SK-N-SH (cell line): ENCODE results near the gene ADPRS.

Source experiments
- CTCF ChIP-seq: fragments of 200-600 bp; sonication (generic); IDR thresholded peaks from 2 replicates; pipeline ENCODE4 v1.6.1; 2017; ENCODE audit warnings: antibody characterized with exemption, mild to moderate bottlenecking, moderate library complexity
- ELF1 ChIP-seq: IDR thresholded peaks from 2 replicates; pipeline ENCODE4 v1.4.0; 2012
- EP300 ChIP-seq, 2 experiments: IDR thresholded peaks; 2 replicates each; pipeline versions ENCODE4 v1.4.0 to v1.6.1; 2012; ENCODE audit warnings: borderline replicate concordance in 1 of 2, low read depth in 1 of 2, low read length in 1 of 2
- FOXJ3 ChIP-seq: sonication (generic); formaldehyde crosslinking; IDR thresholded peaks from 2 replicates; pipeline ENCODE4 v1.5.1; 2020; ENCODE audit warnings: mild to moderate bottlenecking, missing genetic modification reagents
- JUND ChIP-seq: IDR thresholded peaks from 2 replicates; pipeline ENCODE4 v1.4.0; 2012
- MXI1 ChIP-seq: IDR thresholded peaks from 2 replicates; pipeline ENCODE4 v1.6.1; 2012; ENCODE audit warnings: mild to moderate bottlenecking, low read depth, low read length, improper control_type of control experiment
- POLR2AphosphoS5 ChIP-seq: IDR thresholded peaks from 2 replicates; pipeline ENCODE4 v1.6.1; 2012; ENCODE audit warnings: low read depth, low read length
- RXRA ChIP-seq: IDR thresholded peaks from 2 replicates; pipeline ENCODE4 v1.4.0; 2012; ENCODE audit warnings: low read depth, mild to moderate bottlenecking, borderline replicate concordance
- TCF12 ChIP-seq: IDR thresholded peaks from 2 replicates; pipeline ENCODE4 v1.4.0; 2012
- TF ChIP-seq, protein P1 (sequence below): IDR thresholded peaks from 2 replicates; pipeline ENCODE4 v1.4.0; 2012; ENCODE audit warnings: low read depth, borderline replicate concordance
- TF ChIP-seq, protein P2 (sequence below): IDR thresholded peaks from 2 replicates; pipeline ENCODE4 v1.6.1; 2012; ENCODE audit warnings: mild to moderate bottlenecking, low read depth, low read length, moderate library complexity
- TF ChIP-seq, protein P3 (sequence below): IDR thresholded peaks from 2 replicates; pipeline ENCODE4; 2012

DNA sequence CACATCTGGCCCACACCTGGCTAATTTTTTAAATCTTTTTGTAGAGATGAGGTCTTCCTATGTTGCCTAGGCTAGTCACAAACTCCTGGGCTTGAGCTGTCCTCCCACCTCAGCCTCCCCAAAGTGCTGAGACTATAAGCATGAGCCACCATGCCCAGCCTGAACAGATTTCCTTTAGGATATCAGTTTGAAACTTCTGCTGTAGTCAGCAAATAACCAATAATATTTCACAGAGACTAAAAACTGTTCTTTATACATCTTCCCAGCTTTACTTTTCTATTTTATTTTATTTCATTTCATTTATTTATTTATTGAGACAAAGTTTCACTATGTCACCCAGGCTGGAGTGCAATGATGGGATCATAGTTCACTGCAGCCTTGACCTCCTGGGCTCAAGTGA is 34.7 kb upstream of the ADPRS start:
- TF ChIP-seq CTCF (no peak), JUND (no peak), POLR2AphosphoS5 (no peak), TCF12 (no peak), ELF1 (no peak), EP300 (IDR thresholded peaks at IDR 0.05; ENCODE audit: borderline replicate concordance in 1 of 2, low read depth in 1 of 2, low read length in 1 of 2) (no peak), MXI1 (no peak), RXRA (no peak), FOXJ3 (CRISPR knock-in tag) (no peak)
- TF ChIP-seq, protein P1, sequence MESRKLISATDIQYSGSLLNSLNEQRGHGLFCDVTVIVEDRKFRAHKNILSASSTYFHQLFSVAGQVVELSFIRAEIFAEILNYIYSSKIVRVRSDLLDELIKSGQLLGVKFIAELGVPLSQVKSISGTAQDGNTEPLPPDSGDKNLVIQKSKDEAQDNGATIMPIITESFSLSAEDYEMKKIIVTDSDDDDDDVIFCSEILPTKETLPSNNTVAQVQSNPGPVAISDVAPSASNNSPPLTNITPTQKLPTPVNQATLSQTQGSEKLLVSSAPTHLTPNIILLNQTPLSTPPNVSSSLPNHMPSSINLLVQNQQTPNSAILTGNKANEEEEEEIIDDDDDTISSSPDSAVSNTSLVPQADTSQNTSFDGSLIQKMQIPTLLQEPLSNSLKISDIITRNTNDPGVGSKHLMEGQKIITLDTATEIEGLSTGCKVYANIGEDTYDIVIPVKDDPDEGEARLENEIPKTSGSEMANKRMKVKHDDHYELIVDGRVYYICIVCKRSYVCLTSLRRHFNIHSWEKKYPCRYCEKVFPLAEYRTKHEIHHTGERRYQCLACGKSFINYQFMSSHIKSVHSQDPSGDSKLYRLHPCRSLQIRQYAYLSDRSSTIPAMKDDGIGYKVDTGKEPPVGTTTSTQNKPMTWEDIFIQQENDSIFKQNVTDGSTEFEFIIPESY: no peak
- TF ChIP-seq, protein P2, sequence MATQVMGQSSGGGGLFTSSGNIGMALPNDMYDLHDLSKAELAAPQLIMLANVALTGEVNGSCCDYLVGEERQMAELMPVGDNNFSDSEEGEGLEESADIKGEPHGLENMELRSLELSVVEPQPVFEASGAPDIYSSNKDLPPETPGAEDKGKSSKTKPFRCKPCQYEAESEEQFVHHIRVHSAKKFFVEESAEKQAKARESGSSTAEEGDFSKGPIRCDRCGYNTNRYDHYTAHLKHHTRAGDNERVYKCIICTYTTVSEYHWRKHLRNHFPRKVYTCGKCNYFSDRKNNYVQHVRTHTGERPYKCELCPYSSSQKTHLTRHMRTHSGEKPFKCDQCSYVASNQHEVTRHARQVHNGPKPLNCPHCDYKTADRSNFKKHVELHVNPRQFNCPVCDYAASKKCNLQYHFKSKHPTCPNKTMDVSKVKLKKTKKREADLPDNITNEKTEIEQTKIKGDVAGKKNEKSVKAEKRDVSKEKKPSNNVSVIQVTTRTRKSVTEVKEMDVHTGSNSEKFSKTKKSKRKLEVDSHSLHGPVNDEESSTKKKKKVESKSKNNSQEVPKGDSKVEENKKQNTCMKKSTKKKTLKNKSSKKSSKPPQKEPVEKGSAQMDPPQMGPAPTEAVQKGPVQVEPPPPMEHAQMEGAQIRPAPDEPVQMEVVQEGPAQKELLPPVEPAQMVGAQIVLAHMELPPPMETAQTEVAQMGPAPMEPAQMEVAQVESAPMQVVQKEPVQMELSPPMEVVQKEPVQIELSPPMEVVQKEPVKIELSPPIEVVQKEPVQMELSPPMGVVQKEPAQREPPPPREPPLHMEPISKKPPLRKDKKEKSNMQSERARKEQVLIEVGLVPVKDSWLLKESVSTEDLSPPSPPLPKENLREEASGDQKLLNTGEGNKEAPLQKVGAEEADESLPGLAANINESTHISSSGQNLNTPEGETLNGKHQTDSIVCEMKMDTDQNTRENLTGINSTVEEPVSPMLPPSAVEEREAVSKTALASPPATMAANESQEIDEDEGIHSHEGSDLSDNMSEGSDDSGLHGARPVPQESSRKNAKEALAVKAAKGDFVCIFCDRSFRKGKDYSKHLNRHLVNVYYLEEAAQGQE: no peak
- TF ChIP-seq, protein P3, sequence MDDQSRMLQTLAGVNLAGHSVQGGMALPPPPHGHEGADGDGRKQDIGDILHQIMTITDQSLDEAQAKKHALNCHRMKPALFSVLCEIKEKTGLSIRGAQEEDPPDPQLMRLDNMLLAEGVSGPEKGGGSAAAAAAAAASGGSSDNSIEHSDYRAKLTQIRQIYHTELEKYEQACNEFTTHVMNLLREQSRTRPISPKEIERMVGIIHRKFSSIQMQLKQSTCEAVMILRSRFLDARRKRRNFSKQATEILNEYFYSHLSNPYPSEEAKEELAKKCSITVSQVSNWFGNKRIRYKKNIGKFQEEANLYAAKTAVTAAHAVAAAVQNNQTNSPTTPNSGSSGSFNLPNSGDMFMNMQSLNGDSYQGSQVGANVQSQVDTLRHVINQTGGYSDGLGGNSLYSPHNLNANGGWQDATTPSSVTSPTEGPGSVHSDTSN: no peak
